Urothelium cell line (cell line): Measurements from ENCODE around the gene PLEKHG5.

Experiments
- DNase-seq: peaks from one replicate; pipeline ENCODE4 v3.0.0; 2011; ENCODE audit warnings: low spot score, mixed read lengths
- FAIRE-seq: peaks from 2 replicates; lab custom pipeline; 2011; peaks lifted over from hg19 to GRCh38; lab: Jason Lieb, UNC

The PLEKHG5 gene

GRCh38 chr1:6484826-6485167 lies 6.7 kb downstream of the PLEKHG5 start:
- FAIRE-seq (no peak), DNase-seq (no peak)

GRCh38 chr1:6483761-6484117 lies 7.7 kb downstream of the PLEKHG5 start:
- FAIRE-seq, result no peak

GRCh38 chr1:6483017-6483760 lies 8.3 kb downstream of the PLEKHG5 start:
- DNase-seq (no peak), FAIRE-seq (no peak)

More at GRCh38 chr1:6483761-6484117, 7.7 kb downstream of the PLEKHG5 start:
- DNase-seq, result no peak

GRCh38 chr1:6481820-6482219 lies 9.6 kb downstream of the PLEKHG5 start:
- DNase-seq (no peak), FAIRE-seq (no peak)

GRCh38 chr1:6477039-6477820 lies 14.2 kb downstream of the PLEKHG5 start:
- FAIRE-seq, result no peak
- no peak for DNase-seq

- FAIRE-seq (no peak), DNase-seq (no peak)
These were observed 15.0 kb downstream of the PLEKHG5 start for GRCh38 chr1:6476483-6476882.

GRCh38 chr1:6475381-6476133 lies 15.9 kb downstream of the PLEKHG5 start:
- no peak for FAIRE-seq
- DNase-seq, result peak; percentile 75

GRCh38 chr1:6474815-6475282 lies 16.6 kb downstream of the PLEKHG5 start:
- DNase-seq, result no peak
- FAIRE-seq, result no peak

GRCh38 chr1:6473974-6474814 lies 17.3 kb downstream of the PLEKHG5 start:
- FAIRE-seq (no peak), DNase-seq (no peak)

- no peak for FAIRE-seq
- DNase-seq, result no peak
These were observed 18.3 kb downstream of the PLEKHG5 start for GRCh38 chr1:6473156-6473555.

- no peak for DNase-seq
- no peak for FAIRE-seq
These were observed 19.1 kb downstream of the PLEKHG5 start for GRCh38 chr1:6472391-6472790.

GRCh38 chr1:6471970-6472368 lies 19.5 kb downstream of the PLEKHG5 start:
- no peak for FAIRE-seq
- DNase-seq, result no peak

GRCh38 chr1:6471086-6471969 lies 20.1 kb downstream of the PLEKHG5 start:
- FAIRE-seq, result no peak
- no peak for DNase-seq

GRCh38 chr1:6470132-6471085 lies 21.1 kb downstream of the PLEKHG5 start:
- FAIRE-seq, result no peak
- no peak for DNase-seq

GRCh38 chr1:6468729-6469461 lies 22.6 kb downstream of the PLEKHG5 start:
- FAIRE-seq, result no peak
- no peak for DNase-seq

- FAIRE-seq, result no peak
- no peak for DNase-seq
These were observed 23.5 kb downstream of the PLEKHG5 start for GRCh38 chr1:6467744-6468688.

- FAIRE-seq (no peak), DNase-seq (no peak)
These were observed 24.2 kb downstream of the PLEKHG5 start for GRCh38 chr1:6467224-6467623.
